ENCODE data around the gene PTX3.

- no peak for TF ChIP-seq EZH2phosphoT487 (conservative IDR thresholded peaks at IDR 0.05; ENCODE audit: low read length)
- no peak for TF ChIP-seq CTCF (IDR thresholded peaks at IDR 0.05; ENCODE audit: insufficient read depth, low read length, poor library complexity, severe bottlenecking)
Measured at GRCh38 chr3:157398598-157398997, 38.1 kb upstream of the PTX3 start.

Data from SU-DHL-6 (cell line).